LNCAP (cell line): ENCODE results near the gene PATJ.

Experiments
- CTCF ChIP-seq: fragments of 450-650 bp; IDR thresholded peaks from 2 replicates; pipeline ENCODE4 v1.5.1; 2017; ENCODE audit warnings: mild to moderate bottlenecking

Gene PATJ

GRCh38 chr1:61953790-61954150 is 211.5 kb downstream of the PATJ start:
- TF ChIP-seq CTCF, result no peak

DNA sequence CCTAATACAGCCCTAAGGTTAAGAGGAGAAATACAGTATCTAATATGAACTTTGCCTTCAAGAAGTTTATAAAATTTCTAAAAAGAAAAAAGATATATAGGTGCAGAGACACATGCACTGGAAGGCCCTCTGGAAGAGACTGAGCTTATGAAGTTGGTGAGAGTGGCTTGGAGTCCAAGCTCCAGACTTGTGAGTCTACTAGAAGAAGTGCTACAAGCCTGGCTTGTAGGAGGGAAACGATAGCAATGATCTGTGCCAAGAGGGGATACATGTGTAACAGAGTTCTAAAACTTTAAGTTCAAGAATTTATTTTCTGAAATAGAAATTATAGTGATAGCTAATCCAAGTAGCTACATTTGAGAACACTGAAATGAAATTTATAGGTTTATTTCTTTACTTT is 213.0 kb downstream of the PATJ start:
- TF ChIP-seq CTCF, result no peak

DNA sequence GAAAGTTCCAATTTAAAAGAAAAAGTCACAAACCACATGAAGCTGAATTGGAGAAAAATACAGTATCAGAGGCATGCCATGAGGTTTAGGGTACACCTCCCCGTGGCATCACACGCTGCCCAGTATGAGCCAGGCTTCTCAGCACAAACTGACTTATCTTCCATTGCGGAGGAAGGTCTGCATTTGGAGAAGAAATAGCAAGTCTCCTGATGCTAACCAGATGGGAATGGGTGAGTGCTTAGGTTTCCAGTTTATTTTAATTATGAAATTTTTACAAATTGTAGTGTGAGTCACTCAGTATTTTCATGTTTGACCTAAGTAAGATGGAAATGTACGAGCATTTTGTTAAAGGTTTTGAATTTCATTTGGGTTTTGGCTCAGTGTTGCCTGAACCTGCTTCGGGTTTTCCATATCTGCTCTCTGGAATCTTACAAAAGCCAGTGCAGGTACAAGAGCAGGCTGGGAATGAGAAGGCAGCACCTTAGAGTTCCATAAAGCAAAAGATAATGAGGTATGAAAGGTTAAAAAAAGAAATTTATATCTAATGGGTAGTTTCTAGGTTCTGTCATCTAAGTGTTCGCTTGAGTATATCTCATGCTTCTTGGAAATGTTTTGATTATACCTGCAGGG is 213.9 kb downstream of the PATJ start:
- no peak for TF ChIP-seq CTCF

- TF ChIP-seq CTCF, result no peak
Observed at GRCh38 chr1:61956784-61957183, 214.5 kb downstream of the PATJ start.

GRCh38 chr1:61961009-61961408 is 218.7 kb downstream of the PATJ start:
- no peak for TF ChIP-seq CTCF

- TF ChIP-seq CTCF, result no peak
Observed at GRCh38 chr1:61962631-61963030, 220.4 kb downstream of the PATJ start.

DNA sequence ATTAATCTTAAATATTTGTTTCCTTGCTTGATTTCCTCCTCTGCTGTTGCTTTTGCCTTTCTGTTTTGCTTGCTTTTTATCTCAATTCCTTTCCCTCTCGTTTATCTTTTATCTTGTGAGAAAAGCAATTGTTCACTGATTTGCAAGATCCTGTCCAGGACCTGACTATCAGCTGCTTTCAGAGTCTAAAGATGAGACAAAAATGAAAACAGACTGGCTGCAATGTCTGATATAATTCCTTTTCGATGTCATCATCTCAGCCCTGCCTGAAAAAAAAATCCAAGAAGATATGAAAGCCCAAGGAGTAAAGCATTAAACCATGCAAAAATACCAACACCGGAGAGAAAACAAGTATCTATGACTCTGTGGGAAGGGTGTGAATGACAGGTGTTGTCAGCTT is 225.5 kb downstream of the PATJ start:
- no peak for TF ChIP-seq CTCF

- TF ChIP-seq CTCF, result no peak
Observed at GRCh38 chr1:61968869-61969268, 226.6 kb downstream of the PATJ start.
